Measurements from ENCODE around the gene SLC6A12.

The SLC6A12 gene

GRCh38 chr12:171743-172676, 41.9 kb downstream of the SLC6A12 start (continued):
- no peak for TF ChIP-seq ZNF302 (tag by site-specific recombination; IDR thresholded peaks at IDR 0.05; ENCODE audit: low read depth)

- CTCF ChIA-PET, result interaction anchor here (1.5 to 2.4 kb wide), 3 partner anchors 13 to 18 kb away, joined by 3 to 11 read pairs (median 8); no protein-coding TSS in a partner anchor
- H3K36me3 ChIP-seq (ENCODE audit: control insufficient read depth in 2 of 2, insufficient read depth in 1 of 2, low read length in 2 of 2), result no peaks in the 10 kb centered on the region
- no peaks in the 10 kb centered on the region for H3K9me3 ChIP-seq (ENCODE audit: control insufficient read depth, insufficient read depth, low read depth, low read length)
- POLR2A ChIA-PET, result no interaction called here
- H3K27ac ChIP-seq (ENCODE audit: extremely low read depth, low read depth, low read length), result no peak overlapping the region
- H3K4me1 ChIP-seq (ENCODE audit: control insufficient read depth, insufficient read depth, low read length), result no peaks in the 10 kb centered on the region
- TF ChIP-seq ZIC2 (tag by site-specific recombination; IDR thresholded peaks at IDR 0.05), result no peak
- TF ChIP-seq ZNF530 (tag by site-specific recombination; IDR thresholded peaks at IDR 0.05; ENCODE audit: low read depth), result no peak
- TF ChIP-seq ZNF449 (tag by site-specific recombination; IDR thresholded peaks at IDR 0.05), result no peak
- TF ChIP-seq ZBTB10 (tag by site-specific recombination; IDR thresholded peaks at IDR 0.05), result no peak
- no peak for TF ChIP-seq ZBTB20 (tag by site-specific recombination; IDR thresholded peaks at IDR 0.05)
- H3K4me3 ChIP-seq (ENCODE audit: low read depth, low read length), result no peak overlapping the region
These were observed 42.7 kb downstream of the SLC6A12 start for GRCh38 chr12:171276-171675.

GRCh38 chr12:170371-171225, 43.4 kb downstream of the SLC6A12 start:
- Histone ChIP-seq H3K4me3 (ENCODE audit: low read depth, low read length) (no peak overlapping the region), H3K4me1 (ENCODE audit: control insufficient read depth, insufficient read depth, low read length) (no peaks in the 10 kb centered on the region), H3K9me3 (ENCODE audit: control insufficient read depth, insufficient read depth, low read depth, low read length) (no peaks in the 10 kb centered on the region), H3K36me3 (ENCODE audit: control insufficient read depth in 2 of 2, insufficient read depth in 1 of 2, low read length in 2 of 2) (no peaks in the 10 kb centered on the region), H3K27ac (ENCODE audit: extremely low read depth, low read depth, low read length) (no peak overlapping the region)
- CTCF ChIA-PET, result interaction anchor here (1.1 to 2.4 kb wide), 4 partner anchors 12 to 55 kb away, joined by 3 to 11 read pairs (median 6); no protein-coding TSS in a partner anchor
- POLR2A ChIA-PET, result no interaction called here
- TF ChIP-seq PRDM10 (tag by site-specific recombination; IDR thresholded peaks at IDR 0.05) (no peak), ZNF404 (tag by site-specific recombination; IDR thresholded peaks at IDR 0.05) (no peak), ZIC2 (tag by site-specific recombination; IDR thresholded peaks at IDR 0.05) (peak; percentile 99), GLIS2 (tag by site-specific recombination; IDR thresholded peaks at IDR 0.05) (0 out of 2 replicates have a peak, but pooled peaks have one; percentile 18)
